ENCODE data around the gene CARD10. TPM values are rescaled to one million over a fixed set of nuclear protein-coding genes. Genes with fewer than 3 reads are reported as not detected.

The CARD10 gene
- total and polyA plus RNA-seq, 2 of the 13 experiments (the other 11 are each of a cell fraction or from before 2014, with no cell fraction given): 35.2 to 55.8 TPM

DNA sequence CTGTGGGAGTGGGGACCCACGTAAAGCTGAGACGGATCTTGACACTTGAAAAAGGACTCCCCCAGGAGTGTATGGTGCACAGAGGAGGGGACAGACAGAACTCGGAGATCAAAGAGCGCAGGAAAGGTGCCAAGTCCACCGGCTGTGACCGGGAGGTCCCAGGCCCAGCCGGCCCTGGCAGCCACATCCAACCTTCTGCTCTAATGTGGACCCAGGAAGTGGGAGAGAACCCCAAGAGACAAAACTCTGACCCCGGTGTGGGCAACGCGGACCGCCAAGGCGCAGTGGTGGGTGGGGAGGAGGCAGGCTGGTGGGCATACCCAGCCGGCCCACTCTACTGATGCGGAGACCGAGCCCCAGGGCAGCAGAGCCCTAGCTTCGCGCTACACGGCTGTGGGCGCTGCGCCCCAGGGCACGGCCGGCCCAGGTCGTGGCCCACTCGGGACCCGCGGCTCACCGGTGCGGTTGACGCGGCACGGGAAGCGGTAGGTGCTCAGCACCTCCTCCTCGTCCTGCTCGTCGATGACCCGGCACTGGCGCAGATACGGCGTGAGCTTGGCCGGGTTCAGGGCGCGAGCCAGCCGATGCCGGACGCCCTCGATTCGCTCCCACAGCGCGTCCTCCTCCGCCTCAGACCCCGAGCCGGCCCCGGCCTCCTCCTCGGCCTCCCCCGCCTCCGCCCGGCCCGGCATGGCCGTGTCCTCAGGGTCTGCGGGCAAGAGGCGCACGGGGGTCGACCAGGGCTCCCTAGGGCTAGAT is 527 bp downstream of the CARD10 start (continued):
- TF ChIP-seq, protein P1, sequence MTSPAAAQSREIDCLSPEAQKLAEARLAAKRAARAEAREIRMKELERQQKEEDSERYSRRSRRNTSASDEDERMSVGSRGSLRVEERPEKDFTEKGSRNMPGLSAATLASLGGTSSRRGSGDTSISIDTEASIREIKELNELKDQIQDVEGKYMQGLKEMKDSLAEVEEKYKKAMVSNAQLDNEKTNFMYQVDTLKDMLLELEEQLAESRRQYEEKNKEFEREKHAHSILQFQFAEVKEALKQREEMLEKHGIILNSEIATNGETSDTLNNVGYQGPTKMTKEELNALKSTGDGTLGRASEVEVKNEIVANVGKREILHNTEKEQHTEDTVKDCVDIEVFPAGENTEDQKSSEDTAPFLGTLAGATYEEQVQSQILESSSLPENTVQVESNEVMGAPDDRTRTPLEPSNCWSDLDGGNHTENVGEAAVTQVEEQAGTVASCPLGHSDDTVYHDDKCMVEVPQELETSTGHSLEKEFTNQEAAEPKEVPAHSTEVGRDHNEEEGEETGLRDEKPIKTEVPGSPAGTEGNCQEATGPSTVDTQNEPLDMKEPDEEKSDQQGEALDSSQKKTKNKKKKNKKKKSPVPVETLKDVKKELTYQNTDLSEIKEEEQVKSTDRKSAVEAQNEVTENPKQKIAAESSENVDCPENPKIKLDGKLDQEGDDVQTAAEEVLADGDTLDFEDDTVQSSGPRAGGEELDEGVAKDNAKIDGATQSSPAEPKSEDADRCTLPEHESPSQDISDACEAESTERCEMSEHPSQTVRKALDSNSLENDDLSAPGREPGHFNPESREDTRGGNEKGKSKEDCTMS (CRISPR knock-in tag; conservative IDR thresholded peaks at IDR 0.05): no peak
- TF ChIP-seq KAT7 (CRISPR knock-in tag; IDR thresholded peaks at IDR 0.05; ENCODE audit: borderline replicate concordance) (peak; percentile 93; the same call in 1 of the 2 replicates), PITX1 (CRISPR knock-in tag; IDR thresholded peaks at IDR 0.05) (no peak), ZNF660 (CRISPR knock-in tag; IDR thresholded peaks at IDR 0.05; ENCODE audit: borderline replicate concordance, low read depth) (no peak), PTBP1 (IDR thresholded peaks at IDR 0.05; ENCODE audit: low read depth, low read length, poor library complexity, severe bottlenecking) (peak; percentile 33), TBX3 (IDR thresholded peaks at IDR 0.05; ENCODE audit: borderline replicate concordance) (no peak), PHF8 (CRISPR knock-in tag; IDR thresholded peaks at IDR 0.05) (peak; percentile 50; the same call in 1 of the 2 replicates), ZNF878 (CRISPR knock-in tag; IDR thresholded peaks at IDR 0.05) (no peak), ZNF777 (CRISPR knock-in tag; IDR thresholded peaks at IDR 0.05) (peak; percentile 88), PAF1 (CRISPR knock-in tag; IDR thresholded peaks at IDR 0.05) (no peak), RELA (CRISPR knock-in tag; IDR thresholded peaks at IDR 0.05) (no peak), ZEB1 (IDR thresholded peaks at IDR 0.05; ENCODE audit: insufficient replicate concordance, low read depth) (no peak), ZFP90 (CRISPR knock-in tag; IDR thresholded peaks at IDR 0.05; ENCODE audit: borderline replicate concordance) (peak; percentile 62; the same call in 1 of the 2 replicates)
- TF ChIP-seq, protein P2, sequence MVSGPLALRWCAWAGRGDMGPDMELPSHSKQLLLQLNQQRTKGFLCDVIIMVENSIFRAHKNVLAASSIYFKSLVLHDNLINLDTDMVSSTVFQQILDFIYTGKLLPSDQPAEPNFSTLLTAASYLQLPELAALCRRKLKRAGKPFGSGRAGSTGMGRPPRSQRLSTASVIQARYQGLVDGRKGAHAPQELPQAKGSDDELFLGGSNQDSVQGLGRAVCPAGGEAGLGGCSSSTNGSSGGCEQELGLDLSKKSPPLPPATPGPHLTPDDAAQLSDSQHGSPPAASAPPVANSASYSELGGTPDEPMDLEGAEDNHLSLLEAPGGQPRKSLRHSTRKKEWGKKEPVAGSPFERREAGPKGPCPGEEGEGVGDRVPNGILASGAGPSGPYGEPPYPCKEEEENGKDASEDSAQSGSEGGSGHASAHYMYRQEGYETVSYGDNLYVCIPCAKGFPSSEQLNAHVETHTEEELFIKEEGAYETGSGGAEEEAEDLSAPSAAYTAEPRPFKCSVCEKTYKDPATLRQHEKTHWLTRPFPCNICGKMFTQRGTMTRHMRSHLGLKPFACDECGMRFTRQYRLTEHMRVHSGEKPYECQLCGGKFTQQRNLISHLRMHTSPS (CRISPR knock-in tag; IDR thresholded peaks at IDR 0.05; ENCODE audit: low read depth): 0 out of 2 replicates have a peak, but pooled peaks have one; percentile 25
- TF ChIP-seq, protein P3, sequence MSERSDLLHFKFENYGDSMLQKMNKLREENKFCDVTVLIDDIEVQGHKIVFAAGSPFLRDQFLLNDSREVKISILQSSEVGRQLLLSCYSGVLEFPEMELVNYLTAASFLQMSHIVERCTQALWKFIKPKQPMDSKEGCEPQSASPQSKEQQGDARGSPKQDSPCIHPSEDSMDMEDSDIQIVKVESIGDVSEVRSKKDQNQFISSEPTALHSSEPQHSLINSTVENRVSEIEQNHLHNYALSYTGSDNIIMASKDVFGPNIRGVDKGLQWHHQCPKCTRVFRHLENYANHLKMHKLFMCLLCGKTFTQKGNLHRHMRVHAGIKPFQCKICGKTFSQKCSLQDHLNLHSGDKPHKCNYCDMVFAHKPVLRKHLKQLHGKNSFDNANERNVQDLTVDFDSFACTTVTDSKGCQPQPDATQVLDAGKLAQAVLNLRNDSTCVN (CRISPR knock-in tag; IDR thresholded peaks at IDR 0.05; ENCODE audit: borderline replicate concordance): 0 out of 2 replicates have a peak, but pooled peaks have one; percentile 19
- TF ChIP-seq, protein P4, sequence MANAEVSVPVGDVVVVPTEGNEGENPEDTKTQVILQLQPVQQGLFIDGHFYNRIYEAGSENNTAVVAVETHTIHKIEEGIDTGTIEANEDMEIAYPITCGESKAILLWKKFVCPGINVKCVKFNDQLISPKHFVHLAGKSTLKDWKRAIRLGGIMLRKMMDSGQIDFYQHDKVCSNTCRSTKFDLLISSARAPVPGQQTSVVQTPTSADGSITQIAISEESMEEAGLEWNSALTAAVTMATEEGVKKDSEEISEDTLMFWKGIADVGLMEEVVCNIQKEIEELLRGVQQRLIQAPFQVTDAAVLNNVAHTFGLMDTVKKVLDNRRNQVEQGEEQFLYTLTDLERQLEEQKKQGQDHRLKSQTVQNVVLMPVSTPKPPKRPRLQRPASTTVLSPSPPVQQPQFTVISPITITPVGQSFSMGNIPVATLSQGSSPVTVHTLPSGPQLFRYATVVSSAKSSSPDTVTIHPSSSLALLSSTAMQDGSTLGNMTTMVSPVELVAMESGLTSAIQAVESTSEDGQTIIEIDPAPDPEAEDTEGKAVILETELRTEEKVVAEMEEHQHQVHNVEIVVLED (CRISPR knock-in tag; IDR thresholded peaks at IDR 0.05; ENCODE audit: borderline replicate concordance): peak; percentile 14; the same call in 1 of the 2 replicates
- TF ChIP-seq, protein P5, sequence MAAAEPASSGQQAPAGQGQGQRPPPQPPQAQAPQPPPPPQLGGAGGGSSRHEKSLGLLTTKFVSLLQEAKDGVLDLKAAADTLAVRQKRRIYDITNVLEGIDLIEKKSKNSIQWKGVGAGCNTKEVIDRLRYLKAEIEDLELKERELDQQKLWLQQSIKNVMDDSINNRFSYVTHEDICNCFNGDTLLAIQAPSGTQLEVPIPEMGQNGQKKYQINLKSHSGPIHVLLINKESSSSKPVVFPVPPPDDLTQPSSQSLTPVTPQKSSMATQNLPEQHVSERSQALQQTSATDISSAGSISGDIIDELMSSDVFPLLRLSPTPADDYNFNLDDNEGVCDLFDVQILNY (CRISPR knock-in tag; conservative IDR thresholded peaks at IDR 0.05): peak; percentile 17; the same call in 1 of the 2 replicates

Data from HepG2 (cell line).